GM19438 (cell line): ENCODE measurements around the gene CHTOP.
"Not testable (repeated sequence)": the region's sequence is repeated elsewhere in the genome, so short reads cannot be mapped to it uniquely, and the experiment has no call there.

Experiments
- ATAC-seq: cut with Tn5 transposase; IDR thresholded peaks from one replicate; pipeline ENCODE4 v1.9.1; 2021; ENCODE audit warnings: low read depth; ENCODE audit not compliant: unreplicated experiment

CHTOP gene

GRCh38 chr1:153630384-153630783, 3.5 kb upstream of the CHTOP start:
- no peak for ATAC-seq

- no peak for ATAC-seq
Measured at GRCh38 chr1:153631047-153632022, 2.5 kb upstream of the CHTOP start.

DNA sequence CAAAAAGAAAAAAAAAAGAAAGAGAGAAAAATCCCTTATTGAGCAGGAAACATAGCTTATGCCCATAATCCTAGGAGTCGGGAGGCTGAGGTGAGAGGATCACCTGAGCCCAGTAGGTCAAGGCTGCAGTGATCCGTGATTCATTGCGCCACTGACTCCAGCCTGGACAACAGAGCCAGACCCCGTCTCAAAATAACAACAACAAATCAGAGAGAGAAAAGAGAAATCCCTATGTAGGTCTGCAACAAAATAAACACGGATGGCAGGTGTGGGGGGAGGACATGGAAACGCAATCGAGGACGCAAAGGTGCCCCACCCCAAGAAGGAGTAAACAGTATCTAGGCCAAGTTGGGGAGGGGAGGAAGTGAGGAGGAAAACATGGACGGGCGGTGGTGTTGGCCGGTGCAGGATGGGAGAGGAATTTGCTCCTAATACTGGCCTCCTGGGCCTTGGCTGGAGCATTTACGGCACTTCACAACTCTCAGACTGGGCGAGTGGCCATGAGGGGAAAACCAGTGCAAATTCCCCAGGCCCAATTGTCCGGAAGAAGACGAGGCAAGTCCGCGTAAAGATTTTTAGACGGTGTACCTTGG, 609 bp upstream of the CHTOP start:
- ATAC-seq: no peak

DNA sequence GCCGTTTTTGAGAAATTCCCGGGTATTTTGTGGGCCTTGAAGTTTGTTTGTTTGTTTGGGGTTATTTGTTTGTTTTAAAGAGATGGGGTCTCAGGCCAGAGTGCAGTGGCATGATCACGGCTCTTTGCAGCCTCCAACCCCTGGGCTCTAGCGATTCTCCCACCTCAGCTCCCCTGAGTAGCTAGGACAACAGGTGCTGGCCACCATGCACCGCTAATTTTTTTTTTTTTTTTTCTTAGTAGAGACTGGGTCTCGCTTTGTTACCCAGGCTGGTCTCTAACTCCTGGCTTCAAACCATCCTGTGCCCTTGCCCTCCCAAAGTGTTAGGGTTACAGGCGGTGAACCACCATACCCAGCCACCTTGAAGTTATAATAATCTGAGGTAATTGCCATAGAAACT, 2.0 kb downstream of the CHTOP start:
- ATAC-seq: no peak

- ATAC-seq: no peak
Measured at GRCh38 chr1:153636312-153636711, 2.4 kb downstream of the CHTOP start.

GRCh38 chr1:153638261-153638660, 4.4 kb downstream of the CHTOP start:
- ATAC-seq: no peak

GRCh38 chr1:153639280-153639679, 5.4 kb downstream of the CHTOP start:
- no peak for ATAC-seq

DNA sequence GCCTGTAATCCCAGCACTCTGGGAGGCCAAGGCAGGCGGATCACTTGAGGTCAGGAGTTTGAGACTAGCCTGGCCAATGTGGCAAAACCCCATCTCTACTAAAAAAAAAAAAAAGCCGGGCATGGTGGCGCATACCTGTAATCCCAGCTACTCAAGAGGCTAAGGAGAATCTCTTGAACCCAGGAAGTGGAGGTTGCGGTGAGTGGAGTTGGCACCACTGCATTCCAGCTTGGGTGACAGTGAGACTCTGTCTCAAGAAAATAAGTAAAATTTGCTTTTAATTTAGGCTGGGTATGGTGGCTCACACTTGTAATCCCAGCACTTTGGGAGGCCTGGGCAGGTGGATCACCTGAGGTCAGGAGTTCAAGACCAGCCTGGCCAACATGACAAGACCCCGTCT, 6.3 kb downstream of the CHTOP start:
- ATAC-seq: not testable (repeated sequence)

- no peak for ATAC-seq
Measured at GRCh38 chr1:153640861-153641260, 7.0 kb downstream of the CHTOP start.

GRCh38 chr1:153642161-153642560, 8.3 kb downstream of the CHTOP start:
- ATAC-seq: no peak

DNA sequence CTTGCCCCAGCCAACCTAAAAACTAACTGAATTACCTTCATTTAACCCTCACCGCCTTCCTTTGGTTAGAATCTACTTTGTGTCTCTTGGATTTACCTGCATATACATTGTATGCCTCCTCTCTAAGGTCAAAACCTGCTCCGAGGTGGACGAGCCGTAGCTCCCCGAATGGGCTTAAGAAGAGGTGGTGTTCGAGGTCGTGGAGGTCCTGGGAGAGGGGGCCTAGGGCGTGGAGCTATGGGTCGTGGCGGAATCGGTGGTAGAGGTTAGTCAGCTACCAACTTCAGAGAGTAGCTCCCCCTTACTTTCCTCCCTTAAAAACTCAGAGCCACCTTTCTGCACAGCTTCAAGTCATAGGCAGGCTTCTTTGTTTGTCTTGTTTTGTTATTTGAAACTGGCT, 9.2 kb downstream of the CHTOP start:
- no peak for ATAC-seq

DNA sequence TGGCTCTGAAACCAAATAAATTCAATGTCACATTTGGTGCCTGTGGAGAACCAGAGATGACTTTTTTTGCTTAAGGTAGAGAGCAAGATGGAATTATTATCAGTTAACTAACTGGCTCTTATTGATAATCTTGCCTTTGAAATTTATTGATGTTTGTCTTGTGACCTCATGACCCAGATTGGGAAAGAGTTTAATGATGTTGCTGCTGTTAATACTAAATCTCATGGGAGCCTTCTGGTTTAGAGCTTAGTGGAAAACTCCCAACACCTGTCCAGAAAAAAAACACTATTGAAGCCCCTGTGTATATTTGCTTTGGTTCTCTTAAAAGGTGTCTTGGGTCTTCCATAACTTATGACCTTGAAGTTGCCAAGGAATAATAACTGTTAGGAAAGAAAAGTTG, 9.9 kb downstream of the CHTOP start:
- no peak for ATAC-seq

DNA sequence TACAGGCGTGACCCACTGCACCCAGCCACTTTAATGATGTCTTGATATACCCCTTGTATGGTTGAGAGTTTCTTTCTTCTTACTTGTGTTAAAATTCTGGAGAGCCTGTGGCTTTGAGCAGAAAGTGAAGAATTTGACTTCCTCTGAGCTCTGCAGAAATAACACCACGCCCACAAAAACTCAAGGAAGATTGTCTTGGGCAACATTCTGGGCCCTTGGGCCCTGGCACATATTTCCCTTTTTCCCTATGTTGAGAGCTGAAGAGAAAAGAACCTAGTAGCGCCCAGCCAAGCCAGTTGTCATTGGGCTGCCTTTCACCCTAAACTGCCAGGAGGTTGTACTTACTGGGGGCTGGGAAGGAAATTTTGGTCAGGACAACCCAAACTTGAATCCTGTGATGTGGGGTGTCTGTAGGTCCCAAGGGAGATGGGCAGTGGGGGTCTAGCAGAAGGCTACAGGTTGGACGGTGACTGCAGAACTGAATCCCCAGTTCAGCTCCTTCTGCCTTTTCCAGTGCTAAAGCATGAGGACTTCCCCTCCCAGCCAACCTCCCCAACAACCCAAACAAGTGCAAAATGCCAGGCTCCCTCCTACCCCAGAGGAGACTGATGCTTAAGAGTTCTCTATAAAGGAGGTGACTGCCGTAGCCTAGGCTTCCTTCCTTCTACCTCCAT, 12.9 kb downstream of the CHTOP start:
- no peak for ATAC-seq

- ATAC-seq: no peak
Measured at GRCh38 chr1:153647346-153647714, 13.5 kb downstream of the CHTOP start.

DNA sequence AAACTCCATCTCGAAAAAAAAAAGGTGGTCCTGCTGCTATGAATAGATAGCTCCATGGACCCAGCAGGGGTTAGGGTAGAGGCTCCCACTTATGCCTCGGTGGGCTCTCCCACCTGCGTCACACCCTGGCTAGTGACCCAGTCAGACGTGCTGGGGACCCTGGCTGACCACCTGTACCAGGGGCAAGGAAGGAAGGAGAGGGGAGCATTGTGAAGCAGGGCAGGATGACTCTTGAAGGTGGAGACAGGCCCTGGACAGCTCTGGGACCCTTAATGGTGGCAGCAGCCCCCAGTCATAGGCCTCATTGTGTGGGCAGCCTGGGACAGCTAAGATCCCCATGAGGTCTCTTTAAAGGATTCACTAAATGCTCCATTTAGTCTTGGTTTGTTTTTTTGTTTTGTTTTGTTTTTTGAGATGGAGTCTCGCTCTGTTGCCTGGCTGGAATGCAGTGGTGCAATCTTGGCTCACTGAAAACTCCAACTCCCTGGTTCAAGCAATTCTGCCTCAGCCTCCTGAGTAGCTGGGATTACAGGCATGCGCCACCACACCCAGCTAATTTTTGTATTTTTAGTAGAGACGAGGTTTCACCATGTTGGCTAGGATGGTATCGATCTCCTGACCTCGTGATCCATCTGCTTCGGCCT, 14.3 kb downstream of the CHTOP start:
- ATAC-seq: no peak

- ATAC-seq: no peak
Measured at GRCh38 chr1:153649137-153649862, 15.4 kb downstream of the CHTOP start.

GRCh38 chr1:153649863-153650235, 16.0 kb downstream of the CHTOP start:
- ATAC-seq: no peak

DNA sequence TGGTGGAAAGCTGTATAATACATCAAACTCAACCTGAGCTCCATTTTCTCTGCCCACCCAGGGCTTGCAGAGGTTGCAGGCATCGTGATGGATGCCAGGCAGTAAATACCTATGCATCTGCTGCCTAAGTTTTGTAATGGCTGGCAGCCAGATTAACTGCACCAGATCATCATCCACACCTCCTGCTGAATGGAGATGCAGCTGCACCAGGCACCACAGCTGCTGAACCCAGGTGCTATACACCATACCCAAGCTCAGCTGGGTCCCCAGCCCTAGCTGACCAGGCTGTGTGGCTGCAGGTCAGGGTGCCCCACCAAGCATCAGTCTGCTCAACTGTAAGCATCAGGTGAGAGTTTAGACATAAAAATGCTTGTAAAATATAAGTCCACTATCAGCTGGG, 17.9 kb downstream of the CHTOP start:
- no peak for ATAC-seq

DNA sequence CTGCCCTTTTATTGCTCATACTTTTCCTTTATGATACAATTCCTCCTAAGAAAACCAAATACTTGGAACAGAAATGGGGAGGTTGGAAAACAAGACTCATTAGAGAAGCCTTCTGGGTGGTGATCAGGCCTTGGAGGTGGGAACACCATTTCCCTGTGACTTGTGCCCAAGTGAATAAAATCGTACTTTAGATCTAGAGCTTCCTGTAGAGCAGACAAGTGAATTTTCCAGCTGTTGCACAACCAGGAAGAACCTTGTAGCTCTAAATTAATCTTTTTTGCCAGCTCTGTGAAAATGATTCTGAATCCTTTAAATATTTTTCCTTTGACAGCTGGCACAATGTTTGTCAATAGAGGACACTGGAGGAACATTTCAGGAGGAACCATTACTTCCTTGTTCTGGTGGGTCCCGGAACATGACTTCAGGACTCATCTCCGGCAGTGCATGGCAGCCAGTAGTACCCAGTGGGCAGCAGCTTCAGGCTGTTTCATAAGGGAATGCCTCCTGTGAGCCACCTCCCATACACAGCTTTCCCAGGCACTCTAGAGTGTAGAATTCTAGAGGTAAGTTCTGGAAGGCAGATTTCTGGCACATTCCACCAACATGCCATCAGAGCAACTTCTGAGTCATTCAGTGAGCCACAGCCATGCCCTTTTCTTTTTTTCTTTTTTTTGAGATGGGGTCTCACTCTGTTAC, 19.1 kb downstream of the CHTOP start:
- no peak for ATAC-seq

GRCh38 chr1:153655333-153655732, 21.5 kb downstream of the CHTOP start:
- ATAC-seq: no peak
